H9 (cell line): ENCODE data around the gene PRSS27. TPM values are rescaled to one million over a fixed set of nuclear protein-coding genes. Genes with fewer than 3 reads are reported as not detected.

ENCODE experiments used
- DNase-seq: peaks from one replicate; pipeline ENCODE4 v3.0.0-alpha.2; 2017
- H2AFZ ChIP-seq: one replicate; pipeline ENCODE4 v1.6.1; 2013; ENCODE audit warnings: mild to moderate bottlenecking, low read length, control low read depth, moderate library complexity
- H2AK5ac ChIP-seq: 2 replicates; pipeline ENCODE4 v1.6.1; 2013; ENCODE audit warnings: low read length, control low read depth, mixed read lengths; ENCODE audit not compliant: insufficient read length
- H2BK120ac ChIP-seq: one replicate; pipeline ENCODE4 v1.6.1; 2013; ENCODE audit warnings: low read depth, mild to moderate bottlenecking, low read length, control low read depth, inconsistent platforms; ENCODE audit not compliant: poor library complexity, severe bottlenecking
- H2BK12ac ChIP-seq: 2 replicates; pipeline ENCODE4 v1.6.1; 2013; ENCODE audit warnings: low read length, control low read depth, mixed read lengths, low read depth; ENCODE audit not compliant: insufficient read length
- H2BK15ac ChIP-seq: 2 replicates; pipeline ENCODE4 v1.6.1; 2013; ENCODE audit warnings: low read depth, low read length, control low read depth
- H2BK20ac ChIP-seq: one replicate; pipeline ENCODE4 v1.6.1; 2013; ENCODE audit warnings: low read depth, mild to moderate bottlenecking, low read length, control low read depth, inconsistent platforms; ENCODE audit not compliant: poor library complexity, severe bottlenecking
- H2BK5ac ChIP-seq: 2 replicates; pipeline ENCODE4 v1.6.1; 2013; ENCODE audit warnings: low read length, control low read depth, mixed read lengths; ENCODE audit not compliant: insufficient read length
- H3K14ac ChIP-seq: 2 replicates; pipeline ENCODE4 v1.6.1; 2013; ENCODE audit warnings: low read length, control low read depth; ENCODE audit not compliant: insufficient read depth
- H3K18ac ChIP-seq: 2 replicates; pipeline ENCODE4 v1.6.1; 2013; ENCODE audit warnings: low read depth, mild to moderate bottlenecking, mixed read lengths, low read length, control low read depth; ENCODE audit not compliant: insufficient read length
- H3K23ac ChIP-seq: 2 replicates; pipeline ENCODE4 v1.6.1; 2013; ENCODE audit warnings: low read length, control low read depth, mixed read lengths, low read depth; ENCODE audit not compliant: insufficient read length
- H3K23me2 ChIP-seq: 2 replicates; pipeline ENCODE4 v1.6.1; 2013; ENCODE audit warnings: low read depth, mild to moderate bottlenecking, mixed read lengths, low read length, control low read depth; ENCODE audit not compliant: insufficient read length, poor library complexity, severe bottlenecking
- H3K27ac ChIP-seq: 2 replicates; pipeline ENCODE4 v1.5.1; 2013; ENCODE audit warnings: low read length, control low read depth, mixed read lengths, low read depth; ENCODE audit not compliant: insufficient read length
- H3K27me3 ChIP-seq: 2 replicates; pipeline ENCODE4 v1.6.1; 2013; ENCODE audit warnings: low read length, control low read depth, inconsistent platforms; ENCODE audit not compliant: insufficient read depth
- H3K4ac ChIP-seq: 2 replicates; pipeline ENCODE4 v1.6.1; 2013; ENCODE audit warnings: low read depth, mild to moderate bottlenecking, control low read depth, inconsistent platforms, low read length, moderate library complexity
- H3K4me1 ChIP-seq: 2 replicates; pipeline ENCODE4 v1.6.1; 2013; ENCODE audit warnings: low read length, control low read depth, inconsistent platforms; ENCODE audit not compliant: insufficient read depth
- H3K4me2 ChIP-seq: 2 replicates; pipeline ENCODE4 v1.6.1; 2013; ENCODE audit warnings: low read length, control low read depth, mixed read lengths; ENCODE audit not compliant: insufficient read length, insufficient read depth
- H3K56ac ChIP-seq: 2 replicates; pipeline ENCODE4 v1.6.1; 2013; ENCODE audit warnings: low read depth, mild to moderate bottlenecking, mixed read lengths, low read length, control low read depth; ENCODE audit not compliant: insufficient read length
- H3K79me1 ChIP-seq: 2 replicates; pipeline ENCODE4 v1.6.1; 2013; ENCODE audit warnings: low read depth, mild to moderate bottlenecking, moderate library complexity, low read length, control low read depth, inconsistent platforms; ENCODE audit not compliant: insufficient read depth, poor library complexity, severe bottlenecking
- H3K79me2 ChIP-seq: 2 replicates; pipeline ENCODE4 v1.6.1; 2013; ENCODE audit warnings: low read length, control low read depth, inconsistent platforms; ENCODE audit not compliant: insufficient read depth
- H3K9ac ChIP-seq: 2 replicates; pipeline ENCODE4 v1.6.1; 2013; ENCODE audit warnings: low read length, control low read depth, mixed read lengths; ENCODE audit not compliant: insufficient read length; ENCODE audit errors: extremely low read depth
- H3K9me3 ChIP-seq: one replicate; pipeline ENCODE4 v1.6.1; 2013; ENCODE audit warnings: low read depth, low read length, inconsistent platforms; ENCODE audit not compliant: control insufficient read depth
- H3T11ph ChIP-seq: one replicate; pipeline ENCODE4 v1.6.1; 2013; ENCODE audit warnings: mild to moderate bottlenecking, low read length, control low read depth, inconsistent platforms
- H4K20me1 ChIP-seq: one replicate; pipeline ENCODE4 v1.6.1; 2013; ENCODE audit not compliant: control insufficient read depth, insufficient read length, insufficient read depth
- H4K5ac ChIP-seq: 2 replicates; pipeline ENCODE4 v1.6.1; 2013; ENCODE audit warnings: low read depth, mild to moderate bottlenecking, mixed read lengths, low read length, control low read depth; ENCODE audit not compliant: insufficient read length
- H4K8ac ChIP-seq: replicated peaks from 2 replicates; pipeline ENCODE4 v1.6.1; 2013; ENCODE audit warnings: low read length, control low read depth, mixed read lengths, low read depth; ENCODE audit not compliant: insufficient read length
- H4K91ac ChIP-seq: 2 replicates; pipeline ENCODE4 v1.6.1; 2013; ENCODE audit warnings: low read depth, mild to moderate bottlenecking, moderate library complexity, mixed read lengths, low read length, control low read depth; ENCODE audit not compliant: insufficient read length
- H3K27ac Mint-ChIP-seq, 3 experiments: 2 replicates in 2 of 3; 3 replicates in 1 of 3; pipeline ENCODE4 v1.8.0; 2020 to 2021; ENCODE audit warnings: mixed read lengths in 3 of 3, mild to moderate bottlenecking in 1 of 3, moderate library complexity in 1 of 3
- H3K27me3 Mint-ChIP-seq: 2 replicates; pipeline ENCODE4 v1.8.0; 2021; ENCODE audit warnings: low read depth, mild to moderate bottlenecking, moderate library complexity, mixed read lengths
- H3K36me3 Mint-ChIP-seq, 3 experiments: 2 replicates in 2 of 3; 3 replicates in 1 of 3; pipeline ENCODE4 v1.8.0; 2020 to 2021; ENCODE audit warnings: low read depth in 3 of 3, mixed read lengths in 3 of 3; ENCODE audit not compliant: insufficient read depth in 1 of 3
- H3K4me1 Mint-ChIP-seq, 2 experiments: 2 replicates each; pipeline ENCODE4 v1.8.0; 2020; ENCODE audit warnings: mixed read lengths in 2 of 2
- H3K4me3 Mint-ChIP-seq, 2 experiments: 2 replicates in 1 of 2; 3 replicates in 1 of 2; pipeline ENCODE4 v1.8.0; 2020 to 2021; ENCODE audit warnings: mild to moderate bottlenecking in 2 of 2, mixed read lengths in 2 of 2, moderate library complexity in 1 of 2
- H3K9me3 Mint-ChIP-seq, 2 experiments: 2 replicates in 1 of 2; 3 replicates in 1 of 2; pipeline ENCODE4 v1.8.0; 2020; ENCODE audit warnings: mild to moderate bottlenecking in 2 of 2, mixed read lengths in 2 of 2, moderate library complexity in 1 of 2
- CTCF ChIP-seq: fragments of 200-600 bp; sonication (generic); conservative IDR thresholded peaks from 3 replicates; pipeline ENCODE4 v1.8.0; 2021; ENCODE audit warnings: antibody characterized with exemption, mild to moderate bottlenecking
- WGBS: extraction: QIAGEN DNeasy Blood & Tissue Kit; methylation state at CpG from one replicate; pipeline ENCODE4 v1.1.7; 2013; ENCODE audit warnings: missing lambda C conversion rate, low lambda C conversion rate, mixed read lengths; ENCODE audit not compliant: insufficient read length; ENCODE audit errors: extremely low coverage; 5-methylcytosine and 5-hydroxymethylcytosine counted together
- total RNA-seq: library from RNA; stranded (reverse); gene quantifications from 2 replicates; pipeline ENCODE4 v1.2.1, GENCODE V29; 2021

The PRSS27 gene
- total RNA-seq, 1 experiment from 2014 or later = 5.0 TPM

- no peak overlapping the region for H2BK20ac ChIP-seq
- H4K5ac ChIP-seq = no peak overlapping the region
- Mint-ChIP-seq H3K27ac (no peak overlapping the region), H3K4me1 (peaks cover 3 to 11% of the 10 kb centered on the region in 2 experiments; a peak in 3 of 4 replicates), H3K9me3 (no peaks in the 10 kb centered on the region), H3K4me3 (no peak overlapping the region; a peak in 1 of 5 replicates), H3K27me3 (peaks cover 2% of the 10 kb centered on the region), H3K36me3 (no peaks in the 10 kb centered on the region)
- H3K18ac ChIP-seq = no peak overlapping the region
- H2AK5ac ChIP-seq = no peak overlapping the region
- H3T11ph ChIP-seq = no peak overlapping the region
- no peak overlapping the region for H3K56ac ChIP-seq
- H3K27me3 ChIP-seq = no peaks in the 10 kb centered on the region
- H2BK5ac ChIP-seq = no peak overlapping the region
- no peaks in the 10 kb centered on the region for H3K79me2 ChIP-seq
- no peak overlapping the region for H2BK12ac ChIP-seq
- H3K14ac ChIP-seq = no peak overlapping the region
- no peak overlapping the region for H3K27ac ChIP-seq
- peak; percentile 77 for DNase-seq
- no peak overlapping the region for H4K8ac ChIP-seq
- H3K23ac ChIP-seq = no peak overlapping the region
- no peaks in the 10 kb centered on the region for H3K23me2 ChIP-seq
- H3K9ac ChIP-seq = no peak overlapping the region
- TF ChIP-seq CTCF = no peak
- no peak overlapping the region for H2BK15ac ChIP-seq
- WGBS = no CpG with 5 or more reads among the region's 33 CpGs
- no peak overlapping the region for H2BK120ac ChIP-seq
- H3K4ac ChIP-seq = no peak overlapping the region
- H3K9me3 ChIP-seq = no peaks in the 10 kb centered on the region
- H3K79me1 ChIP-seq = no peaks in the 10 kb centered on the region
- H3K4me2 ChIP-seq = peak overlapping the region; percentile 10
- H3K4me1 ChIP-seq = no peaks in the 10 kb centered on the region; the same call in 1 of the 2 replicates
- H2AFZ ChIP-seq = no peak overlapping the region
- H4K20me1 ChIP-seq = no peaks in the 10 kb centered on the region
- no peak overlapping the region for H4K91ac ChIP-seq
Observed at GRCh38 chr16:2715519-2715918, 4.5 kb downstream of the PRSS27 start.
